GM23338 (cell line): ENCODE results near the gene FGGY. TPM values are rescaled to one million over a fixed set of nuclear protein-coding genes. Genes with fewer than 3 reads are reported as not detected.
A peak's percentile ranks its signal among the peaks of the same experiment; 100 is the strongest.

Experiments
- ATAC-seq: fragments of 200-7000 bp; cut with Tn5 transposase; 3 replicates; pipeline ENCODE4 v1.9.1; 2020
- DNase-seq: peaks from one replicate; pipeline ENCODE4 v3.0.0-alpha.2; 2015; ENCODE audit warnings: low spot score
- H2AFZ ChIP-seq: fragments of 200-600 bp; sonication (generic); 2 replicates; pipeline ENCODE4 v1.8.0; 2016; ENCODE audit warnings: antibody characterized with exemption, mild to moderate bottlenecking, moderate library complexity
- H3F3A ChIP-seq: fragments of 200-600 bp; sonication (generic); replicated peaks from 2 replicates; pipeline ENCODE4 v1.8.0; 2017; ENCODE audit warnings: antibody characterized with exemption, mixed run types, low read depth
- H3K27ac ChIP-seq: fragments of 200-600 bp; sonication (generic); 2 replicates; pipeline ENCODE4 v1.6.1; 2016; ENCODE audit warnings: low read depth
- H3K27me3 ChIP-seq: fragments of 200-600 bp; sonication (generic); 2 replicates; pipeline ENCODE4 v1.8.0; 2016; ENCODE audit warnings: mild to moderate bottlenecking, mixed run types, moderate library complexity; ENCODE audit not compliant: insufficient read depth
- H3K36me3 ChIP-seq: fragments of 200-600 bp; sonication (generic); 2 replicates; pipeline ENCODE4 v1.8.0; 2016; ENCODE audit warnings: mild to moderate bottlenecking; ENCODE audit not compliant: insufficient read depth
- H3K4me1 ChIP-seq: fragments of 200-600 bp; sonication (generic); 2 replicates; pipeline ENCODE4 v1.8.0; 2016; ENCODE audit warnings: mild to moderate bottlenecking, moderate library complexity; ENCODE audit not compliant: insufficient read depth
- H3K4me2 ChIP-seq: fragments of 200-600 bp; sonication (generic); 2 replicates; pipeline ENCODE4 v1.7.1; 2017; ENCODE audit warnings: mixed run types
- H3K4me3 ChIP-seq: fragments of 200-600 bp; sonication (generic); 2 replicates; pipeline ENCODE4 v1.6.1; 2016; ENCODE audit warnings: mixed run types
- H3K79me2 ChIP-seq: fragments of 200-600 bp; sonication (generic); replicated peaks from 2 replicates; pipeline ENCODE4 v1.8.0; 2017; ENCODE audit warnings: mild to moderate bottlenecking; ENCODE audit not compliant: insufficient read depth
- H3K9me2 ChIP-seq: fragments of 200-600 bp; sonication (generic); 2 replicates; pipeline ENCODE4 v1.8.0; 2017; ENCODE audit not compliant: insufficient read depth
- H4K20me1 ChIP-seq: fragments of 200-600 bp; sonication (generic); replicated peaks from 2 replicates; pipeline ENCODE4 v1.8.0; 2017; ENCODE audit warnings: mild to moderate bottlenecking; ENCODE audit not compliant: insufficient read depth
- H3K27ac Mint-ChIP-seq: 2 replicates; pipeline ENCODE4 v1.8.0; 2020; ENCODE audit warnings: inconsistent platforms, mild to moderate bottlenecking, moderate library complexity, mixed read lengths
- H3K27me3 Mint-ChIP-seq: 3 replicates; pipeline ENCODE4 v1.8.0; 2022; ENCODE audit warnings: low read depth, mild to moderate bottlenecking, moderate library complexity, mixed read lengths, inconsistent platforms; ENCODE audit not compliant: insufficient read depth, poor library complexity
- H3K36me3 Mint-ChIP-seq: 3 replicates; pipeline ENCODE4 v1.8.0; 2021; ENCODE audit warnings: low read depth, mild to moderate bottlenecking, inconsistent platforms, moderate library complexity, mixed read lengths
- H3K4me1 Mint-ChIP-seq: 3 replicates; pipeline ENCODE4 v1.8.0; 2020; ENCODE audit warnings: mild to moderate bottlenecking, inconsistent platforms, mixed read lengths
- H3K4me3 Mint-ChIP-seq: 3 replicates; pipeline ENCODE4 v1.8.0; 2021; ENCODE audit warnings: moderate library complexity, mild to moderate bottlenecking, inconsistent platforms, mixed read lengths
- H3K9me3 Mint-ChIP-seq: 3 replicates; pipeline ENCODE4 v1.8.0; 2020; ENCODE audit warnings: moderate library complexity, mild to moderate bottlenecking, inconsistent platforms, mixed read lengths
- EZH2 ChIP-seq: fragments of 200-600 bp; sonication (generic); IDR thresholded peaks from one replicate; pipeline ENCODE4 v1.8.0; 2017; ENCODE audit warnings: antibody characterized with exemption, mild to moderate bottlenecking, low read depth; ENCODE audit not compliant: unreplicated experiment
- EZH2phosphoT487 ChIP-seq: fragments of 200-600 bp; sonication (generic); IDR thresholded peaks from one replicate; pipeline ENCODE4 v1.8.1; 2018; ENCODE audit warnings: antibody characterized with exemption; ENCODE audit not compliant: unreplicated experiment
- JUNB ChIP-seq: IDR thresholded peaks from one replicate; pipeline ENCODE4 v1.6.1; 2016; ENCODE audit warnings: antibody characterized with exemption; ENCODE audit not compliant: unreplicated experiment
- NANOG ChIP-seq: IDR thresholded peaks from 2 replicates; pipeline ENCODE4 v1.6.1; 2016; ENCODE audit warnings: antibody characterized with exemption, borderline replicate concordance
- STAT1 ChIP-seq: IDR thresholded peaks from one replicate; pipeline ENCODE4 v1.6.1; 2016; ENCODE audit warnings: antibody characterized with exemption; ENCODE audit not compliant: unreplicated experiment
- ZNF331 ChIP-seq: fragments of 250-450 bp; sonication (Bioruptor Pico); IDR thresholded peaks from 2 replicates; pipeline ENCODE4 v1.5.0; 2020; ENCODE audit warnings: low read depth, mild to moderate bottlenecking, moderate library complexity
- polyA plus RNA-seq: library from polyadenylated mRNA; unstranded; fragments of >200 nt; fragmentation: Nextera tagmentation; extraction: Ambion mirVana; gene quantifications from 2 replicates; pipeline ENCODE4 v1.2.1, GENCODE V29; 2016
- total RNA-seq: library from RNA; depleted of rRNA; stranded (reverse); fragments of >200 nt; shearing (Covaris generic); gene quantifications from 2 replicates; pipeline ENCODE4 v1.2.3, GENCODE V29; 2014
- TF ChIP-seq, protein P1 (sequence below): IDR thresholded peaks from one replicate; pipeline ENCODE4 v1.6.1; 2018; ENCODE audit warnings: antibody characterized with exemption; ENCODE audit not compliant: unreplicated experiment
- TF ChIP-seq, protein P2 (sequence below): fragments of 250-450 bp; sonication (Bioruptor Pico); IDR thresholded peaks from 2 replicates; pipeline ENCODE4 v1.5.0; 2020; ENCODE audit warnings: mild to moderate bottlenecking, moderate library complexity
- TF ChIP-seq, protein P3 (sequence below), 2 experiments: fragments of 200-600 bp in 1 of 2; sonication (generic) in 1 of 2; conservative IDR thresholded peaks; 2 replicates each; pipeline versions ENCODE4 v1.5.1 to v1.6.1; 2016 to 2017; ENCODE audit warnings: antibody characterized with exemption in 2 of 2, low read depth in 2 of 2, mild to moderate bottlenecking in 2 of 2, moderate library complexity in 1 of 2

Gene FGGY
- total and polyA plus RNA-seq, 2 experiments from 2014 or later, result 10.9 to 21.4 TPM

DNA sequence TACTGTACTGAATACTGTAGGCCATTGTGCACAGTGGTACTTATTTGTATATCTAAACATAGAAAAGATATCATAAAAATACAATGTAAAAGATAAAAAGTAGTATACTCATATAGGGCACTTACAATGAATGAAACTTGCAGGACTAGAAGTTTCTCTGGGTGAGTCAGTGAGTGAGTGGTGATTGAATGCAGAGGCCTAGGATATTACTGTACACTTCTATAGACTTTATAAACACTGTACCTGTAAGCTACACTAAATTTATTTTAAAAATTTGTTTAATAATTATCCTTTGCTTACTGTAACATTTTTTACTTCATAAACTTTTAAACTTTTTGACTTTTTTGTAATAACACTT lies 82.5 kb downstream of the FGGY start (continued):
- TF ChIP-seq EZH2phosphoT487 (no peak), EZH2 (no peak), STAT1 (no peak), JUNB (no peak), ZNF331 (no peak)
- TF ChIP-seq, protein P1, sequence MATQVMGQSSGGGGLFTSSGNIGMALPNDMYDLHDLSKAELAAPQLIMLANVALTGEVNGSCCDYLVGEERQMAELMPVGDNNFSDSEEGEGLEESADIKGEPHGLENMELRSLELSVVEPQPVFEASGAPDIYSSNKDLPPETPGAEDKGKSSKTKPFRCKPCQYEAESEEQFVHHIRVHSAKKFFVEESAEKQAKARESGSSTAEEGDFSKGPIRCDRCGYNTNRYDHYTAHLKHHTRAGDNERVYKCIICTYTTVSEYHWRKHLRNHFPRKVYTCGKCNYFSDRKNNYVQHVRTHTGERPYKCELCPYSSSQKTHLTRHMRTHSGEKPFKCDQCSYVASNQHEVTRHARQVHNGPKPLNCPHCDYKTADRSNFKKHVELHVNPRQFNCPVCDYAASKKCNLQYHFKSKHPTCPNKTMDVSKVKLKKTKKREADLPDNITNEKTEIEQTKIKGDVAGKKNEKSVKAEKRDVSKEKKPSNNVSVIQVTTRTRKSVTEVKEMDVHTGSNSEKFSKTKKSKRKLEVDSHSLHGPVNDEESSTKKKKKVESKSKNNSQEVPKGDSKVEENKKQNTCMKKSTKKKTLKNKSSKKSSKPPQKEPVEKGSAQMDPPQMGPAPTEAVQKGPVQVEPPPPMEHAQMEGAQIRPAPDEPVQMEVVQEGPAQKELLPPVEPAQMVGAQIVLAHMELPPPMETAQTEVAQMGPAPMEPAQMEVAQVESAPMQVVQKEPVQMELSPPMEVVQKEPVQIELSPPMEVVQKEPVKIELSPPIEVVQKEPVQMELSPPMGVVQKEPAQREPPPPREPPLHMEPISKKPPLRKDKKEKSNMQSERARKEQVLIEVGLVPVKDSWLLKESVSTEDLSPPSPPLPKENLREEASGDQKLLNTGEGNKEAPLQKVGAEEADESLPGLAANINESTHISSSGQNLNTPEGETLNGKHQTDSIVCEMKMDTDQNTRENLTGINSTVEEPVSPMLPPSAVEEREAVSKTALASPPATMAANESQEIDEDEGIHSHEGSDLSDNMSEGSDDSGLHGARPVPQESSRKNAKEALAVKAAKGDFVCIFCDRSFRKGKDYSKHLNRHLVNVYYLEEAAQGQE, result no peak

DNA sequence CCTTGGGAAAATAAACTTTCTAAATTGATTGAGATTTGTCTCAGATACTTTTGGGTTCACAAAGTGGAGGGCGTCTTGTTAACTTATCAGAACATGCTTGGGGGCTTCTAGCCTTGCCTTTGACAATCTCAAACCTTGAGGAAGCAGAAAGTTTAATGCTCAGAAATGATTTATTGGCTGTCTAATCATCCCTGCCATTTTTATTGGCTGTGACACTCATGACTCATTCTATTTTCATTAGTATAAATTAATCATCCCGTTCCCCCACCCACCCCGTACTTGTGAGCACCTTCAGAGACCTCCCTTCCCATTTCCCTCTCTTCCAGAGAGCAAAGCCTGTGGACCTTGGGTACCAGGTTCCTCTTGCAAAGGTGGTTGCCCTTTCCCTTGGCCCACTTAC lies 87.1 kb downstream of the FGGY start:
- Mint-ChIP-seq H3K36me3 (peaks cover 16% of the 10 kb centered on the region), H3K27ac (no peak overlapping the region), H3K4me1 (peaks cover 24% of the 10 kb centered on the region), H3K4me3 (no peak overlapping the region), H3K27me3 (peaks cover 2% of the 10 kb centered on the region), H3K9me3 (peaks cover 6% of the 10 kb centered on the region; the same call in 2 of the 3 replicates)
- no peaks in the 10 kb centered on the region for H3K27me3 ChIP-seq
- H3F3A ChIP-seq, result no peaks in the 10 kb centered on the region
- DNase-seq, result no peak
- TF ChIP-seq NANOG (no peak), EZH2phosphoT487 (no peak), EZH2 (no peak)
- no peak overlapping the region for H2AFZ ChIP-seq
- H3K4me1 ChIP-seq, result peaks cover 32% of the 10 kb centered on the region
- no peaks in the 10 kb centered on the region for H3K79me2 ChIP-seq
- H3K36me3 ChIP-seq, result no peaks in the 10 kb centered on the region
- peaks cover 7% of the 10 kb centered on the region for H3K9me2 ChIP-seq
- peak overlapping the region; percentile 65; the same call in 1 of the 2 replicates for H3K27ac ChIP-seq
- no peak overlapping the region for H3K4me3 ChIP-seq
- ATAC-seq, result no peak; the same call in 2 of the 3 replicates
- peak overlapping the region; percentile 33 for H3K4me2 ChIP-seq
- H4K20me1 ChIP-seq, result no peaks in the 10 kb centered on the region

DNA sequence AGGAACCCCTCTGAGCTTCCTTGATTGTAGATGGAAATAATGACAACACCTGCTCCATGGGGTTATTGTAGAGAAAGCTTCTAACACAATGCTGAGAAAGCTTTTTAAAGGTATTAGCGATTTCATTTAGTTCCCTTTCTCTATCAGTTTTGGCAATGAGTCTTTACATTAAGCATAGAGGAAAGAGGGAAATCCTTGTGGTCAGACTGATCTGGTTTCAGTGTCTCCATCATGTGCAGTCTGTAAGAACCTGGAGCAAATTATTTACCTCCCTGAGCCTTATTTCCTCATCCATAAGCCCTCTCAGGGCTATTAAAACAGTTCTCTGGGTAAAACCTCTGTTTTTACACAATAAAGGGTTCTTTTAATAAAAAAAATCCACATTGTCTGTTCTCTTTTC lies 87.5 kb downstream of the FGGY start:
- peak overlapping the region; percentile 65 for H3K27ac ChIP-seq
- H3K27ac Mint-ChIP-seq, result no peak overlapping the region
- H3K4me2 ChIP-seq, result peak overlapping the region; percentile 33
- H3K4me1 ChIP-seq, result peaks cover 32% of the 10 kb centered on the region
- 0 out of 2 replicates have a peak overlapping the region, but pooled peaks have one; percentile 10 for H3K4me3 ChIP-seq
- no peaks in the 10 kb centered on the region for H3K36me3 ChIP-seq
- H3K36me3 Mint-ChIP-seq, result peaks cover 16% of the 10 kb centered on the region
- no peak; the same call in 2 of the 3 replicates for ATAC-seq
- H3K4me3 Mint-ChIP-seq, result no peak overlapping the region
- no peaks in the 10 kb centered on the region for H4K20me1 ChIP-seq
- H3K9me3 Mint-ChIP-seq, result peaks cover 6% of the 10 kb centered on the region; the same call in 2 of the 3 replicates
- H3F3A ChIP-seq, result no peaks in the 10 kb centered on the region
- no peaks in the 10 kb centered on the region for H3K27me3 ChIP-seq
- H3K9me2 ChIP-seq, result peaks cover 7% of the 10 kb centered on the region
- H3K27me3 Mint-ChIP-seq, result peaks cover 2% of the 10 kb centered on the region
- no peaks in the 10 kb centered on the region for H3K79me2 ChIP-seq
- H3K4me1 Mint-ChIP-seq, result peaks cover 24% of the 10 kb centered on the region
- no peak overlapping the region for H2AFZ ChIP-seq
- no peak for DNase-seq
- no peak for TF ChIP-seq JUNB
- TF ChIP-seq, protein P2, sequence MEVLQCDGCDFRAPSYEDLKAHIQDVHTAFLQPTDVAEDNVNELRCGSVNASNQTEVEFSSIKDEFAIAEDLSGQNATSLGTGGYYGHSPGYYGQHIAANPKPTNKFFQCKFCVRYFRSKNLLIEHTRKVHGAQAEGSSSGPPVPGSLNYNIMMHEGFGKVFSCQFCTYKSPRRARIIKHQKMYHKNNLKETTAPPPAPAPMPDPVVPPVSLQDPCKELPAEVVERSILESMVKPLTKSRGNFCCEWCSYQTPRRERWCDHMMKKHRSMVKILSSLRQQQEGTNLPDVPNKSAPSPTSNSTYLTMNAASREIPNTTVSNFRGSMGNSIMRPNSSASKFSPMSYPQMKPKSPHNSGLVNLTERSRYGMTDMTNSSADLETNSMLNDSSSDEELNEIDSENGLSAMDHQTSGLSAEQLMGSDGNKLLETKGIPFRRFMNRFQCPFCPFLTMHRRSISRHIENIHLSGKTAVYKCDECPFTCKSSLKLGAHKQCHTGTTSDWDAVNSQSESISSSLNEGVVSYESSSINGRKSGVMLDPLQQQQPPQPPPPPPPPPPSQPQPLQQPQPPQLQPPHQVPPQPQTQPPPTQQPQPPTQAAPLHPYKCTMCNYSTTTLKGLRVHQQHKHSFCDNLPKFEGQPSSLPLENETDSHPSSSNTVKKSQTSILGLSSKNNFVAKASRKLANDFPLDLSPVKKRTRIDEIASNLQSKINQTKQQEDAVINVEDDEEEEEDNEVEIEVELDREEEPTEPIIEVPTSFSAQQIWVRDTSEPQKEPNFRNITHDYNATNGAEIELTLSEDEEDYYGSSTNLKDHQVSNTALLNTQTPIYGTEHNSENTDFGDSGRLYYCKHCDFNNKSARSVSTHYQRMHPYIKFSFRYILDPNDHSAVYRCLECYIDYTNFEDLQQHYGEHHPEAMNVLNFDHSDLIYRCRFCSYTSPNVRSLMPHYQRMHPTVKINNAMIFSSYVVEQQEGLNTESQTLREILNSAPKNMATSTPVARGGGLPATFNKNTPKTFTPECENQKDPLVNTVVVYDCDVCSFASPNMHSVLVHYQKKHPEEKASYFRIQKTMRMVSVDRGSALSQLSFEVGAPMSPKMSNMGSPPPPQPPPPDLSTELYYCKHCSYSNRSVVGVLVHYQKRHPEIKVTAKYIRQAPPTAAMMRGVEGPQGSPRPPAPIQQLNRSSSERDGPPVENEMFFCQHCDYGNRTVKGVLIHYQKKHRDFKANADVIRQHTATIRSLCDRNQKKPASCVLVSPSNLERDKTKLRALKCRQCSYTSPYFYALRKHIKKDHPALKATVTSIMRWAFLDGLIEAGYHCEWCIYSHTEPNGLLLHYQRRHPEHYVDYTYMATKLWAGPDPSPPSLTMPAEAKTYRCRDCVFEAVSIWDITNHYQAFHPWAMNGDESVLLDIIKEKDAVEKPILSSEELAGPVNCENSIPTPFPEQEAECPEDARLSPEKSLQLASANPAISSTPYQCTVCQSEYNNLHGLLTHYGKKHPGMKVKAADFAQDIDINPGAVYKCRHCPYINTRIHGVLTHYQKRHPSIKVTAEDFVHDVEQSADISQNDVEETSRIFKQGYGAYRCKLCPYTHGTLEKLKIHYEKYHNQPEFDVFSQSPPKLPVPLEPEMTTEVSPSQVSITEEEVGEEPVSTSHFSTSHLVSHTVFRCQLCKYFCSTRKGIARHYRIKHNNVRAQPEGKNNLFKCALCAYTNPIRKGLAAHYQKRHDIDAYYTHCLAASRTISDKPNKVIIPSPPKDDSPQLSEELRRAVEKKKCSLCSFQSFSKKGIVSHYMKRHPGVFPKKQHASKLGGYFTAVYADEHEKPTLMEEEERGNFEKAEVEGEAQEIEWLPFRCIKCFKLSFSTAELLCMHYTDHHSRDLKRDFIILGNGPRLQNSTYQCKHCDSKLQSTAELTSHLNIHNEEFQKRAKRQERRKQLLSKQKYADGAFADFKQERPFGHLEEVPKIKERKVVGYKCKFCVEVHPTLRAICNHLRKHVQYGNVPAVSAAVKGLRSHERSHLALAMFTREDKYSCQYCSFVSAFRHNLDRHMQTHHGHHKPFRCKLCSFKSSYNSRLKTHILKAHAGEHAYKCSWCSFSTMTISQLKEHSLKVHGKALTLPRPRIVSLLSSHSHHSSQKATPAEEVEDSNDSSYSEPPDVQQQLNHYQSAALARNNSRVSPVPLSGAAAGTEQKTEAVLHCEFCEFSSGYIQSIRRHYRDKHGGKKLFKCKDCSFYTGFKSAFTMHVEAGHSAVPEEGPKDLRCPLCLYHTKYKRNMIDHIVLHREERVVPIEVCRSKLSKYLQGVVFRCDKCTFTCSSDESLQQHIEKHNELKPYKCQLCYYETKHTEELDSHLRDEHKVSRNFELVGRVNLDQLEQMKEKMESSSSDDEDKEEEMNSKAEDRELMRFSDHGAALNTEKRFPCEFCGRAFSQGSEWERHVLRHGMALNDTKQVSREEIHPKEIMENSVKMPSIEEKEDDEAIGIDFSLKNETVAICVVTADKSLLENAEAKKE (CRISPR knock-in tag), result no peak
- TF ChIP-seq, protein P3, sequence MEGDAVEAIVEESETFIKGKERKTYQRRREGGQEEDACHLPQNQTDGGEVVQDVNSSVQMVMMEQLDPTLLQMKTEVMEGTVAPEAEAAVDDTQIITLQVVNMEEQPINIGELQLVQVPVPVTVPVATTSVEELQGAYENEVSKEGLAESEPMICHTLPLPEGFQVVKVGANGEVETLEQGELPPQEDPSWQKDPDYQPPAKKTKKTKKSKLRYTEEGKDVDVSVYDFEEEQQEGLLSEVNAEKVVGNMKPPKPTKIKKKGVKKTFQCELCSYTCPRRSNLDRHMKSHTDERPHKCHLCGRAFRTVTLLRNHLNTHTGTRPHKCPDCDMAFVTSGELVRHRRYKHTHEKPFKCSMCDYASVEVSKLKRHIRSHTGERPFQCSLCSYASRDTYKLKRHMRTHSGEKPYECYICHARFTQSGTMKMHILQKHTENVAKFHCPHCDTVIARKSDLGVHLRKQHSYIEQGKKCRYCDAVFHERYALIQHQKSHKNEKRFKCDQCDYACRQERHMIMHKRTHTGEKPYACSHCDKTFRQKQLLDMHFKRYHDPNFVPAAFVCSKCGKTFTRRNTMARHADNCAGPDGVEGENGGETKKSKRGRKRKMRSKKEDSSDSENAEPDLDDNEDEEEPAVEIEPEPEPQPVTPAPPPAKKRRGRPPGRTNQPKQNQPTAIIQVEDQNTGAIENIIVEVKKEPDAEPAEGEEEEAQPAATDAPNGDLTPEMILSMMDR (conservative IDR thresholded peaks at IDR 0.05; ENCODE audit: low read depth in 2 of 2), result no peak
